COLO668 (cell line): ENCODE data around the gene PMPCB.
"Not testable (repeated sequence)": the region's sequence is repeated elsewhere in the genome, so short reads cannot be mapped to it uniquely, and the experiment has no call there.

ENCODE experiments used
- DNase-seq: peaks from one replicate; lab custom pipeline; 2025; ENCODE audit not compliant: unreplicated experiment; lab: John Stamatoyannopoulos, UW

PMPCB gene, protein sequence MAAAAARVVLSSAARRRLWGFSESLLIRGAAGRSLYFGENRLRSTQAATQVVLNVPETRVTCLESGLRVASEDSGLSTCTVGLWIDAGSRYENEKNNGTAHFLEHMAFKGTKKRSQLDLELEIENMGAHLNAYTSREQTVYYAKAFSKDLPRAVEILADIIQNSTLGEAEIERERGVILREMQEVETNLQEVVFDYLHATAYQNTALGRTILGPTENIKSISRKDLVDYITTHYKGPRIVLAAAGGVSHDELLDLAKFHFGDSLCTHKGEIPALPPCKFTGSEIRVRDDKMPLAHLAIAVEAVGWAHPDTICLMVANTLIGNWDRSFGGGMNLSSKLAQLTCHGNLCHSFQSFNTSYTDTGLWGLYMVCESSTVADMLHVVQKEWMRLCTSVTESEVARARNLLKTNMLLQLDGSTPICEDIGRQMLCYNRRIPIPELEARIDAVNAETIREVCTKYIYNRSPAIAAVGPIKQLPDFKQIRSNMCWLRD

DNA sequence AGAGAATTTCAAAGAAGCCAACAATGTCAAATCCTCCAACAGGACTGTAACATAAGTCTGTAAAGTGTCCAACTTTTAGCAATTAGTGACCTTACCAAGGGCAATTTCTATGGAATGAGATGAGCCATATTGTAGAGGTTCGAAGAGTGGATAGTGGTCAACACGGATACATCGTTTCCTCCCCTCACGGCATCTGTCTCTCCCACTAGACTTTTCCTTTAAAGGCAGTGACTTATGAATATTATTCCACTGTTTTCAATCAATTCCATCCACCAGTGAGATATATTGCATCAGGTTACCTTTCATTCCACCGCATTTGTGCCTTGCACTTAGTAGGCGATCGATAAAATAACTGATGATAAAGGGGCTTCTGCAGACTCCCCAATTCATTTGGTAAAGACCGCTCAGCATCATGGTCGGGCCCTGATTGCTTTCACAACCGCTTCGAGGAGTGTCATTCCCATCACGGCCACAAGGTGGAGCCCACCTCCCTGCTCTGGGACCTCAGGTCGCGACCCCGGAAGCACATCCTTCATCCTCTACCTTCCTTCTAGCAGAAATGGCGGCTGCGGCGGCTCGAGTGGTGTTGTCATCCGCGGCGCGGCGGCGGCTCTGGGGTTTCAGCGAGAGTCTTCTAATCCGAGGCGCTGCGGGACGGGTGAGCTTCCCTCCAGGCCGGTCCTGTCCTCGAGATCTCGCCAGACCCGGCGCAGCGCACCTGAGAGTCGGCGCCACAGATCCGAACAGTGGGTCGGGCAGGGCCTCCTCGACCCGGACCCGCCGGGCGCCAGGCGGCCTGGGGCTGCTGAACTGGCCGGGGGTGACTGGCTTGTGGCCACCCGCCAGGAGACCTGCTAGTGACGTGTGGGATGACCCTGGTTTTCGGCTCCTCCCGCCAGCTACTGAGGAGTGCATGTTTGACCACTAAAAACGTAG lies at the start of gene PMPCB:
PMPCB (plus strand) TSS at position 535 of the 936 bp plus-strand sequence; CDS start at position 560, 25 bp downstream.
- peak; percentile 93 for DNase-seq

GRCh38 chr7:103253699-103254506 lies 43.3 kb upstream of the PMPCB start:
- DNase-seq: not testable (repeated sequence)

DNA sequence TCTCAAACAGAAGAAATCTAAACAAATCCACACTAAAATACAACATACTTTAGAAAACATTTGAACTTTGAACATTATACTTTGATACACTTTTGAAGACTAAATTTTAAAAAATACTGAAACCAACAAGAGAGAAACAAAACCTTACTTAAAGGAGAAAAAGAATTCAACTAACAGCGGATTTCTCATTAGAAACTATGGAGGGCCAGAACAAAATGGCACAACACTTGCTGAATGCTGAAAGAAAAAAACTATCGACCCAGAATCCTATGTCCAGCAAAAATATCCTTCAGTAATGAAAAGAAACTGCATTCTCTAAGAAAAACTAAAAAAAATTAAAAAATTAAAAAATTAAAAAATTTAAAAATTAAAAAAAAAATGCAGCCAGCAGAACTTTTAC lies 33.2 kb upstream of the PMPCB start:
- DNase-seq: not testable (repeated sequence)

DNA sequence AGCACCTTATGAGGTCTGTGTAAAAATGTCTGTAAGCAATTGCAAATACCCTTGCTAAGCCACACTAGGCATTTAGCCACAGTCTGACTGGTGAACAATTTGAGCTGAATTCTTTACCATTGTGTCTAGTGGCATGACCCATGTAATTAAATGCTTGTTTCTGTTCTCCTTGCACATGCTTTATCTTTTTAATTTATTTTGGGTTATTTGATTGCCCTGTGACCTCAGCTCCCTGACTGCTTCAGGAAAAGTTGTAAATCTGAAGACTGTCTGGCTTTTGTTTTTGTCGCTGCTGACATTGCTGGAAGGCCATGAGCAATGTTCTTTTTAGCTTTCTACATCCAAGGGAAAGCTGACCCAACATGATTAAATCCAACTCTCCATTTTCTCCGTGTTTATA lies 31.0 kb upstream of the PMPCB start:
- DNase-seq: not testable (repeated sequence)

DNA sequence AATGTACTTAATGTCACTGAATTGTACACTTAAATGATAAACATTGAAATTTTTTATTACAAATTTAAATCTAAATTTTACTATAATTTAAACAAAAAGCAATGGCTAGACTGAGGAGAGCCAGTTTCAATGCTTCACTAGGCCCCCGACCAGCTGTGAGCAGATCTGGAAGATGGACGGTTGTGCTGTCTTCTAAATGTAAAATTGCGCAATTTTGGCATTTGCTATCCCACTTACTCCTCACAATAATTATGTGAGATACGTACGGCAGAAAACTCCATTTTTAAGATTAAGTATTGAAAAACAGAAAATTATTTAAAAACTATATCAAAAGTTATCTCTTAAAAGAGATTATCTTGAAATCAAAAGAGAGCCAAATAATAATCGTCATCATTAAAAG lies 23.9 kb upstream of the PMPCB start:
- DNase-seq: not testable (repeated sequence)

DNA sequence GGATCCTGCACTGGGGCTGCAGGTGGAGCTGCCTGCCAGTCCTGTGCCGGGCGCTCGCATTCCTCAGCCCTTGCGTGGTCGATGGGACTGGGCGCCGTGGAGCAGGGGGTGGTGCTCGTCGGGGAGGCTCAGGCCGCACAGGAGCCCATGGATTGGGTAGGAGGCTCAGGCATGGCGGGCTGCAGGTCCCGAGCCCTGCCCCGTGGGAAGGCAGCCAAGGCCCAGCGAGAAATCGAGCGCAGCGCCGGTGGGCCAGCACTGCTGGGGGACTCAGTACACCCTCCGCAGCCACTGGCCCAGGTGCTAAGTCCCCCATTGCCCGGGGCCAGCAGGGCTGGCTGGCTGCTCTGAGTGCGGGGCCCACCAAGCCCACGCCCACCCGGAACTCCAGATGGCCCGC lies 22.4 kb upstream of the PMPCB start:
- DNase-seq: not testable (repeated sequence)

GRCh38 chr7:103278195-103278594 lies 19.0 kb upstream of the PMPCB start:
- peak; percentile 6 for DNase-seq

- peak; percentile 57 for DNase-seq
Observed at GRCh38 chr7:103279636-103279962, 17.6 kb upstream of the PMPCB start.

- DNase-seq: peak; percentile 86
Observed at GRCh38 chr7:103279963-103280802, 17.1 kb upstream of the PMPCB start.

DNA sequence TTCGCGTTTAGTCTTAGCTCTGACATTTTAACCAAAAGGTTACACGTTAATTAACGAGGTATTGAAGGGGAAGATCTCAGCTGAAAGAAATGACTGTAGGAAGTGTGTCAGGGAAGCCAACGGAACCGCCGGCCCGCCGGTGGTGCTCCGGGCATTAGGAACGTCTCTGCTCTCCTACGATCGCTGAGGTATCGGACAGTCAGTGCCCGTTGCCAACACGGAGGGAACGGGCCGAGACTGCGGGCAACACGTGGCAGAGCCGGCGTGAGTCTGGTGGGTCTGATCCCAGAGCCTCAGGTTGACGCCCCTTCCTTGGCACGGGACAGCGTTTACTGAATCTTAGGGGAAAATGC lies 16.5 kb upstream of the PMPCB start:
- peak; percentile 30 for DNase-seq

DNA sequence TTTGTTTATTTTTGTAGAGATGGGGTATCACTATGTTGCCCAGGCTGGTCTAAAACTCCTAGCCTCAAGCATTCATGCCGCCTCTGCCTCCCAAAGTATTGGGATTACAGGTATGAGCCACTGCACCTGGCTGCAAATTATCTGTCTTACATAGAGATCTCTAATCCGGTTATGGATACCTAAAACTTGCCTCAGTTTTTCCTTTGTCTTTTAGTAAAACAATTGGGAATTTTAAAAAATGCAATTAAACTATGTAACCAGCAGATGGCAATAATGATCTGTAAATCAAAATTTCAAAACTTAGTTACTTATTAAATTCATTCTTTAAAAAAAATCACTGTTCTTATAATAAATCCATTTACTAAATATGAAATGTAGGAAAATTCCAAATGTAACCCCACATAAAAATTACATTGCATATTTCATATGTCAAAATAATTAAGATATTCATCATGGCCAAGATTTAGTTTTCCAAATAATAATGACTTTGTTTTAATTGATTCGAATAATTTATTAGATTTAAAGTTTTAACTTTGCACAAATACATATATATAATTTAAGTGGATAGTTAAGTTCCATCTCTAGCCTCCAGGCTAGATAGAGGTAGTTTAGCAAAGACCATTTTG lies 14.3 kb upstream of the PMPCB start:
- not testable (repeated sequence) for DNase-seq

DNA sequence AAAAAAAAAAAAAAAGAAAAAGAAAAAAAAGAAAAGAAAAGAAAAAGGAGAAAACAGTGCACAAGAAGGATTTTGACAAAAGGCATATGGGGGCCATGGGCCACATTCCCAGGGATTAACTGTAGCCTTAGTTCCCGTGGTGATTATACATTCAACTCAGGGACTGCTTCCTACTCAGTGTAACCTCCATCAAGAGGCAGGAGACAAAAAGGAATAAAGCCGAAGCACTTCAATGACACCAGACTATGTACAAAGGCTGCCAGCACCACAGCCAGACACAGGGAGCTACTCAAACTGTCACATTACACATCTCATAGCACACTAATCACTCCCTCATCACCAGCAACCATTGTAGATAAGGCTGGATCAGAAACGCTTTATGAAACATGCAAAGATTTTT lies 5.1 kb upstream of the PMPCB start:
- DNase-seq: no peak

DNA sequence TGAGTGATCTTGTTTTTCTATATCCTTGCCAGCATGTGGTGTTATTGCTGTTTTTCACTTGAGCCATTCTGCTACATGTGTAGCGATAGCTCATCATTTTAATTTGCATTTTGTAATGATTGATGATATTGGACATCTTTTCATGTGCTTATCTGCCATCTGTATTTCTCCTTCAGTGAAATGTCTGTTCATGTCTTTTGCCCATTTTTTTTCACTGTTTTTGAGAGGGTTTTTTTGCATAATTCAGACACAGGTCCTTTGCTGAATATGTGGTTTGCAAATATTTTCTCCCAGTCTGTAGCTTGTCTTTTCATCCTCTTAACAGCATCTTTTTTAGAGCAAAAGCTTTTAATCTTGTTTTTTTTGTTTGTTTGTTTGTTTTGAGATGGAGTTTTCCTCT lies 3.7 kb upstream of the PMPCB start:
- no peak for DNase-seq

DNA sequence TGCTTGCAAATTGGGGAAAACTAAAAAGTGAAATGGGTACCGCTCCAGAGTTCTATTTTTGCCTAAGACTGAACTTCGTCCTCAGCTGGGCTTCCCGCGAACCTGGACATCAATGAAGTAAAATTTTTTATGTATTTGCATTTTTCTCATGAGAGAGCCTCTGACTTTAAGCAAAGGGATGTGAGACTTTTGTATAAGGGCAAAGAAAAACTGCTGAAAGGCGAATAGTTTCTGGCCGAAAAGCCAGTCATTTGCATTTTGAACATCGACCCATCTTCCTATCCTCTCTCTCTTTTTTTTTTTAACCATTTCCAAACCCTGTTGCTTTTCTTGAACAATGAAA lies 573 bp downstream of the PMPCB start:
- DNase-seq: no peak

DNA sequence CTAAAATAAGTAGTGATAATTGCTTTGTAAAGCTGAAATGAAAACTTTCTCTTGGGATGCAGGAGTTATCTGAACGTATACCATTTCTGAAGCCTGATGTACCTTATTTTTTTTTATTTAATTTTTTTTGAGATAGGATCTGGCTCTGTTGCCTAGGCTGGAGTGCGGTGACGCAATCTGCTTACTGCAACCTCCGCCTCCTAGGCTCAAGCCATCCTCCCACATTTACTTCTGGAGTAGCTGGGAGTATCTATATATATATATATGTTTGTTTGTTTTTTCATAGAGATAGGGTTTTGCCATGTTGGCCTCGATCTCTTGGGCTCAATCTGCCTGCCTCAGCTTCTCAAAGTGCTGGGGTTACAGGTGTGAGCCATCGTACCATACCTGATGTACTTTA lies 2.4 kb downstream of the PMPCB start:
- DNase-seq: no peak

GRCh38 chr7:103301441-103301840 lies 4.2 kb downstream of the PMPCB start:
- DNase-seq: no peak

DNA sequence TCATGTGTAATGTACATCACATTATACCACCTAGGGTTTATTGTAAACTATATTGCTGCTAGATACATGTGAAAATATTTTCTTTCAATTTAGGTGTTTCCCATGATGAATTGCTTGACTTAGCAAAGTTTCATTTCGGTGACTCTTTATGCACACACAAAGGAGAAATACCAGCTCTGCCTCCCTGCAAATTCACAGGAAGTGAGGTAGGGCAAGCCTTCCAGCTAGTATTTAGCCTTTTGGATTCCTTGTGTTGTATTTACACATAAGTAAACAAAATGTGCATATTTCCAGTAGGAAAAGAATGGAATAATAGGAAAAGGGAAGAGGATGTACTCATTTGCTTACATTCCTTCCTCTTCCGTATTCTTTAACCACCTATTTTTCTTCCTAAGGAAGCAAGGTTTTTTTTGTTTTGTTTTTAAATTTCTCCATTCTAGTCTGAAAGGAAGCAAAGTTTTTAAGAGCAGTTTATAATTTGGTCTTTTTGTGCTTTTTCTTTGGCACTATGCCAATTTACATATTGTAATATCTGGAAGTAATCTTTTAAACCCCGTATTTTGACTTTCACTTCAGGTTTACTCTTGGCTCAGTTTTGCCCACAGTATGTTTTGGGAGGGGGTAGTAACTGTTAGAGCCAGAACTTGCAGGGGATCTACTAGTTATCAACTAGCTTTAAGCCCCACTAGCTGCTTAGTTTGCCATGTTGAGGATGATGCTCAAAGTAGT lies 10.4 kb downstream of the PMPCB start:
- DNase-seq: no peak

DNA sequence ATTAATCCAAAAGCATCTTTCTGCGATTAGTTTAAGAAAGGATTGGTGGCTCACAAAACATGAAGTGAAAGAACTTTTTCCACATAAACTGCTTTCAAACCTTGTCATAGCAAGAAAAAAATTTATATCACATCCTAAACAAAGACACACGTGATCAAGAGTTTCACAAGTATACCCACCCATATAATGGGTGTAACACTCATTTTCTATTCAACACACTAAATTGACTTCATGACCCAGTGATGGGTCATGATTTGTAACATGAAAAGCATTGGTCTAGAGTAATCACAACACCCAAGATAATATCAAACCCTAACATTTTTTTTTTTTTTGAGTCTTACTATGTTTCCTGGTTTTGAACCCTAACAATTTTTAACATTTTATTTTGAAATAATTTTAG lies 17.6 kb downstream of the PMPCB start:
- no peak for DNase-seq

DNA sequence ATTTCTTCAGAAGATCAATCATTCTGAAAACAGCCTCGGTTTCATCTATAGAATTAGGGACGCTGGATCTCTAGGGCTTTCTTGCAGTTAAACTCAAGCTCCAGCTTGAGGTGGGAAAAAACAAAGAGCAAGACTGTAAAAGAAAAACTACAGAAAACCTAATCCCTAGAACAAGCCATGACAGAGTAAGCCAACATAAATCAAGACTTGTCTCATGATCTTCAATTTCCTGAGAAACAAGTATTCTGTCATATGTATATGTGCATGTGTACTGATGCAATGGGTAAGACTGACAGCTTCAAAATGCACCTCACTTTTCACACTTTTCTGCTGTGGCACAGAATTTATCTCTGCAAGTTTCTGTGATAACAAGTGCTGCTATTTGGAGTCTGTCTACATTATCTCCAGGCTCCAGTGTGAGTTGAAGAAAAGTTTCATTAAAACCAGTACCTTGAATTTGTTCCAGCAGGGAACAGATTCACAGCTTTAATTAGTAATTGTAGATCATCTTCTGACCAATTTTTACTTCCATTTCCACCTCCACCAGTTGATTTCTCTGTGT lies 19.2 kb downstream of the PMPCB start:
- no peak for DNase-seq
